Neural cell (in vitro differentiated cells): ENCODE data around the gene BARD1.

Source experiments
- EP300 ChIP-seq: fragments of 450-650 bp; conservative IDR thresholded peaks from 2 replicates; pipeline ENCODE4 v1.6.1; 2014; ENCODE audit warnings: antibody characterized with exemption, mild to moderate bottlenecking, moderate library complexity; ENCODE audit not compliant: poor library complexity, severe bottlenecking
- EZH2 ChIP-seq: fragments of 200-600, 300-800 bp; shearing (Covaris generic), sonication (generic); IDR thresholded peaks from 2 replicates; pipeline ENCODE4 v1.6.1; 2014; ENCODE audit warnings: antibody characterized with exemption, low read length, borderline replicate concordance, mild to moderate bottlenecking; ENCODE audit not compliant: insufficient read depth, poor library complexity, severe bottlenecking
- MXI1 ChIP-seq: fragments of 450-650 bp; conservative IDR thresholded peaks from 2 replicates; pipeline ENCODE4 v1.6.1; 2014; ENCODE audit warnings: antibody characterized with exemption, mild to moderate bottlenecking; ENCODE audit not compliant: poor library complexity, severe bottlenecking
- POLR2AphosphoS5 ChIP-seq: IDR thresholded peaks from 2 replicates; pipeline ENCODE4 v1.6.1; 2012
- TF ChIP-seq, protein P1 (sequence below): fragments of 450-650 bp; IDR thresholded peaks from 2 replicates; pipeline ENCODE4 v1.5.1; 2014; ENCODE audit warnings: antibody characterized with exemption, mild to moderate bottlenecking, moderate library complexity; ENCODE audit not compliant: poor library complexity, severe bottlenecking
- TF ChIP-seq, protein P2 (sequence below): IDR thresholded peaks from 2 replicates; pipeline ENCODE4 v1.6.1; 2012; ENCODE audit warnings: borderline replicate concordance

- no peak for TF ChIP-seq POLR2AphosphoS5
- TF ChIP-seq, protein P1, sequence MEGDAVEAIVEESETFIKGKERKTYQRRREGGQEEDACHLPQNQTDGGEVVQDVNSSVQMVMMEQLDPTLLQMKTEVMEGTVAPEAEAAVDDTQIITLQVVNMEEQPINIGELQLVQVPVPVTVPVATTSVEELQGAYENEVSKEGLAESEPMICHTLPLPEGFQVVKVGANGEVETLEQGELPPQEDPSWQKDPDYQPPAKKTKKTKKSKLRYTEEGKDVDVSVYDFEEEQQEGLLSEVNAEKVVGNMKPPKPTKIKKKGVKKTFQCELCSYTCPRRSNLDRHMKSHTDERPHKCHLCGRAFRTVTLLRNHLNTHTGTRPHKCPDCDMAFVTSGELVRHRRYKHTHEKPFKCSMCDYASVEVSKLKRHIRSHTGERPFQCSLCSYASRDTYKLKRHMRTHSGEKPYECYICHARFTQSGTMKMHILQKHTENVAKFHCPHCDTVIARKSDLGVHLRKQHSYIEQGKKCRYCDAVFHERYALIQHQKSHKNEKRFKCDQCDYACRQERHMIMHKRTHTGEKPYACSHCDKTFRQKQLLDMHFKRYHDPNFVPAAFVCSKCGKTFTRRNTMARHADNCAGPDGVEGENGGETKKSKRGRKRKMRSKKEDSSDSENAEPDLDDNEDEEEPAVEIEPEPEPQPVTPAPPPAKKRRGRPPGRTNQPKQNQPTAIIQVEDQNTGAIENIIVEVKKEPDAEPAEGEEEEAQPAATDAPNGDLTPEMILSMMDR = no peak
- TF ChIP-seq MXI1 = no peak
- no peak for TF ChIP-seq EP300
- TF ChIP-seq, protein P2, sequence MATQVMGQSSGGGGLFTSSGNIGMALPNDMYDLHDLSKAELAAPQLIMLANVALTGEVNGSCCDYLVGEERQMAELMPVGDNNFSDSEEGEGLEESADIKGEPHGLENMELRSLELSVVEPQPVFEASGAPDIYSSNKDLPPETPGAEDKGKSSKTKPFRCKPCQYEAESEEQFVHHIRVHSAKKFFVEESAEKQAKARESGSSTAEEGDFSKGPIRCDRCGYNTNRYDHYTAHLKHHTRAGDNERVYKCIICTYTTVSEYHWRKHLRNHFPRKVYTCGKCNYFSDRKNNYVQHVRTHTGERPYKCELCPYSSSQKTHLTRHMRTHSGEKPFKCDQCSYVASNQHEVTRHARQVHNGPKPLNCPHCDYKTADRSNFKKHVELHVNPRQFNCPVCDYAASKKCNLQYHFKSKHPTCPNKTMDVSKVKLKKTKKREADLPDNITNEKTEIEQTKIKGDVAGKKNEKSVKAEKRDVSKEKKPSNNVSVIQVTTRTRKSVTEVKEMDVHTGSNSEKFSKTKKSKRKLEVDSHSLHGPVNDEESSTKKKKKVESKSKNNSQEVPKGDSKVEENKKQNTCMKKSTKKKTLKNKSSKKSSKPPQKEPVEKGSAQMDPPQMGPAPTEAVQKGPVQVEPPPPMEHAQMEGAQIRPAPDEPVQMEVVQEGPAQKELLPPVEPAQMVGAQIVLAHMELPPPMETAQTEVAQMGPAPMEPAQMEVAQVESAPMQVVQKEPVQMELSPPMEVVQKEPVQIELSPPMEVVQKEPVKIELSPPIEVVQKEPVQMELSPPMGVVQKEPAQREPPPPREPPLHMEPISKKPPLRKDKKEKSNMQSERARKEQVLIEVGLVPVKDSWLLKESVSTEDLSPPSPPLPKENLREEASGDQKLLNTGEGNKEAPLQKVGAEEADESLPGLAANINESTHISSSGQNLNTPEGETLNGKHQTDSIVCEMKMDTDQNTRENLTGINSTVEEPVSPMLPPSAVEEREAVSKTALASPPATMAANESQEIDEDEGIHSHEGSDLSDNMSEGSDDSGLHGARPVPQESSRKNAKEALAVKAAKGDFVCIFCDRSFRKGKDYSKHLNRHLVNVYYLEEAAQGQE = no peak
- TF ChIP-seq EZH2 = no peak
Observed at GRCh38 chr2:214742119-214742518, 67.4 kb downstream of the BARD1 start.
